Endometrial microvascular endothelial cells (primary cell): Measurements from ENCODE around the gene AFG3L2. TPM values are rescaled to one million over a fixed set of nuclear protein-coding genes. Genes with fewer than 3 reads are reported as not detected.
"Not testable (repeated sequence)": the region's sequence is repeated elsewhere in the genome, so short reads cannot be mapped to it uniquely, and the experiment has no call there.

Experiments used
- in situ Hi-C: cut with HindIII; loops from 2 replicates; pipeline ENCODE4 v1.10.0; 2017; ENCODE audit warnings: low sequenced_read_pairs, low pct_unique_long_range_greater_than_20kb; ENCODE audit errors: inconsistent ontology term
- total RNA-seq: library from RNA; depleted of rRNA; stranded (reverse); fragments of >200 nt; gene quantifications from one replicate; pipeline ENCODE4 v1.2.3, GENCODE V29; 2015; ENCODE audit errors: inconsistent ontology term

AFG3L2 gene
- 50.6 TPM for total RNA-seq

- in situ Hi-C loops: no loop called here
These were observed at the start of gene AFG3L2 for GRCh38 chr18:12376754-12377555. Gene AFG3L2, minus strand, starts transcription at chr18:12377227. Its CDS starts 145 bp downstream, at chr18:12377082.

- in situ Hi-C loops: loop anchor here (10.0 kb wide), 1 partner anchor 181 kb away; no protein-coding TSS in a partner anchor
These were observed 47.2 kb upstream of the AFG3L2 start for GRCh38 chr18:12424252-12424651.

GRCh38 chr18:12423820-12424219 is 46.8 kb upstream of the AFG3L2 start:
- in situ Hi-C loops: loop anchor here (10.0 kb wide), 1 partner anchor 181 kb away; no protein-coding TSS in a partner anchor

DNA sequence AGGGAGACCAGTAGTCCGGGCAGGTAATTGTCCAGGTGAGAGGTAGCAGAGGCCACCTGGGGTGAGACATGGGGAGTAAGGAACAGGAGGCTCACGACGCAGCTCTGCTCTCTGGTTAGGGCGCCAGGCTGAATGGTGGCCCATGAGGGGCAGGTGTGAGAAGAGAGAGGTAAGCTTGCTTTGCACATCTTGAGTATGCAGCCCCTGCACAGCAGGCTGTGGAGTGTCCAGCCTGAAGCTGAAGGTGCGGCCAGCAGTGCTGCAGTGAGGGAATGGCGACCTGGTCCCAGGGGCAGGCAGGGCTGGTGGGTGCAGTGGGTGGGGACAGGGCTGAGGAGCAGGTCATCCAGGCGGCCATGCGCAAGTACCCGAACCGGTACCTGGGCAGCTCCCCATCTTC is 46.4 kb upstream of the AFG3L2 start:
- in situ Hi-C loops: loop anchor here (10.0 kb wide), 1 partner anchor 181 kb away; no protein-coding TSS in a partner anchor

- in situ Hi-C loops: loop anchor here (10.0 kb wide), 1 partner anchor 182 kb away; no protein-coding TSS in a partner anchor
These were observed 45.9 kb upstream of the AFG3L2 start for GRCh38 chr18:12422936-12423335.

DNA sequence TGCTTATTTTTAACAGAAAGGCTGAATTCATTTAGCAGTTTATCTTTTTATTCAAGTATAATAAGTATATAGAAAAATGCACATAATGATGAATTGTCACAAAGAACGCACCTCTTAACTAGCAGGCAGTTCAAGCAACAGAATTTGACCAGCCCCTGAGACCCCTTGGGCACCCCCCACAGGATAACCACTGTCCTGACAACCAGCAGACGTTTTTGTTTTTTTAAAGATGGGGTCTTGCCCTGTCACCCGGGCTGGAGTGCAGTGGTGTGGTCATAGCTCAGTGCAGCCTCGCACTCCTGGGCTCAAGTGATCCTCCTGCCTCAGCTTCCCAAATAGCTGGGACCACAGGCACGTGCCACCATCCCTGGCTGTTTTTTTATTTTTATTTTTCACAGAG is 44.7 kb upstream of the AFG3L2 start:
- in situ Hi-C loops: loop anchor here (10.0 kb wide), 1 partner anchor 183 kb away; no protein-coding TSS in a partner anchor

DNA sequence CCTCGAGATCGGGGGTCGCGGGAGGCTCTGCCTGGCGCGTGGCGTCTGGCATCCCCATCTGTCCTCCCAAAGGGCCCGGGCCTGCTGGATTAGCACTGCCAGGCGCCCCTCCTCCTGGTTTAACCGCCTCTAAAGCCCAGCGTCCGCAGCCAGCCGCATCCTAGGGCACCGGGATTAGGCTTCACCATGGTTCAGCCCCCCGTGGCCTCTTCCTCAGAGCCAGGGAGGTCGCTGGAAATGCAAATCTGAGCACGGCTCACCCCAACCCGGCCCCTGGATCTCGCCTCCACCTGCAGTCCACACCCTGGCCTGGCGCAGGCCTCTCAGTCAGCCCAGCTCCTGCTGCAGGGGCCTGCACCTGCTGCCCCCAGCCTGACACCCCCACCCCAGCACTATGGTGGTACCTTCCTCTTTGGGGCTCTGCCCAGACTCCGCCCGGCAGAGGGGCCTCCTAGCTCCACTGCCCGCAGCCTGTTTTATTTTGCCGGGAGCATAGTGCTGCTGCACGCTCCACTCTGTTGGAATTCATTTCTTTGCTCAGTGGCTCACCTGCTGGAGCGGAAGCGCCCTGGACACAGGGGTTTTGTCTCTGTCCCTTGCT is 43.9 kb upstream of the AFG3L2 start:
- in situ Hi-C loops: loop anchor here (10.0 kb wide), 1 partner anchor 184 kb away; no protein-coding TSS in a partner anchor

DNA sequence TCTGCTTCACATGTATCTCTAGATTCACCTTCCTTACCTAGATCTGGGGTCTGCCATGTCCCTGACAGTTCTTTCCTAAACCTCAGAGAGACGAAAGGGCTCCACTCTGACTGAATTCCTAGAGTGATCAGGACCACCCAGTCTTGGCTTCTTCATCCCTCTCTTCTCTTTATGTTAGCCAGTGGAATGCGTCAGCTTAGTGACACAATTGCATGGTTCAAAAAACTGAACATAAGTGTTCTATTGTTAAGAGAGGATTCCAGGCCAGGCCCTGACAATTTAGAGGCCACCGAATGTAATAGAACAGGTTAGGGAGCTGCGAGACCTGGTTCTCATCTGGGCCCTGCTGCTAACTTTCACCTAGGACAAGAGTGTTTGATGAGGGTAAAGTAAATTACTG is 40.7 kb upstream of the AFG3L2 start:
- in situ Hi-C loops: no loop called here

GRCh38 chr18:12416098-12416729 is 39.2 kb upstream of the AFG3L2 start:
- in situ Hi-C loops: no loop called here

- in situ Hi-C loops: no loop called here
These were observed 34.4 kb upstream of the AFG3L2 start for GRCh38 chr18:12411456-12411855.

DNA sequence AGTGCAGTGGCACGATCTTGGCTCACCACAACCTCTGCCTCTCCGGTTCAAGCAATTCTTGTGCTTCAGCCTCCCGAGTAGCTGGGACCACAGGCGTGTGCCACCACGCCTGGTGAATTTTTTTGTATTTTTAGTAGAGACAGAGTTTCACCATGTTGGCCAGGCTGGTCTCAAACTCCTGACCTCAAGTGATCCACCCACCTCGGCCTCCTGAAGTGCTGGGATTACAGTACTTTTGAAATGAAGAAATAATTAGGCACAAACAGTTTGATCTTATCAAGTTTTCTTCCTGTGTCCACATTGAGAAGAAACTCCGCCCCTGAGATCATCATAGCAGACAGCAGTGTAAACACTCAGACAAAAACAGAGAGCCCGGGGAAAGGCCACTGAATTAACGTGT is 33.7 kb upstream of the AFG3L2 start:
- in situ Hi-C loops: not testable (repeated sequence)

DNA sequence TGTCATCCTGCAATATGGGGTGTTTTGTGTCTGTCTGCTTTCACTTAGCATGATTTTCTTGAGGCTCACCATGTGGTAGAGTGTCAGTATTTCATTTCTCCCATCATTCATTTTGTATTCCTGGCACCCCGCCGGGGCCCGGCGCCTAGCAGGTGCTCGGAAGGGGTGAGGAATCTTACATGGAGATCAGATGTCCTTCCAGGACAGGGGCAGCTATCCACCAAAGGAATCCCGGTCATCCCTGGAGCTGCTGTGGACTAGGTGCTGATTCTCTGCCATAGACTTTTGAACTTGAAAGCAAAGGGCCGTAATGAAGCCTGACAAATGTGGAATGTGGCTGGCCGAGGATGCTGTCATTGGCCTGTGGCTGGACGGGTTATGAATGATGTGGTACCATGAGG is 33.1 kb upstream of the AFG3L2 start:
- in situ Hi-C loops: no loop called here

DNA sequence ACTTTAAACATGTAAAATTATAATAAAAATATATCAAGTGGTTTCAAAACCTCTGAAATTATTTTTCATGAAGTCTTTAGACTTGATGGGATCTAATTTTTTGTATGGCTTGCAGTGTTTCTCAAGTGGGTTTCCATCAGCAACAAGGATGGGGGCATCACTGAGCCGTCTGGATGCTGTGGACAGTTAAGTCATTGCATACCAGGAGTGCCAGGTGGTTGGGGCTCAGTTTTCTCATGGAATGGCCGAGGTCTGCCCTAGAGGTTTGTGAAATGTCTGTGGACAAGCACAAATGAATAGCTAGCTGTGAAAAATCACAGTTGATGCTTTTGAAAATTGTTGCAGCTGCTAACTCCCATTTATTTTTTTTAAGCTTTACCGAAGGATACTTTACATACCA is 32.4 kb upstream of the AFG3L2 start:
- in situ Hi-C loops: no loop called here

GRCh38 chr18:12408247-12408869 is 31.3 kb upstream of the AFG3L2 start:
- in situ Hi-C loops: no loop called here

DNA sequence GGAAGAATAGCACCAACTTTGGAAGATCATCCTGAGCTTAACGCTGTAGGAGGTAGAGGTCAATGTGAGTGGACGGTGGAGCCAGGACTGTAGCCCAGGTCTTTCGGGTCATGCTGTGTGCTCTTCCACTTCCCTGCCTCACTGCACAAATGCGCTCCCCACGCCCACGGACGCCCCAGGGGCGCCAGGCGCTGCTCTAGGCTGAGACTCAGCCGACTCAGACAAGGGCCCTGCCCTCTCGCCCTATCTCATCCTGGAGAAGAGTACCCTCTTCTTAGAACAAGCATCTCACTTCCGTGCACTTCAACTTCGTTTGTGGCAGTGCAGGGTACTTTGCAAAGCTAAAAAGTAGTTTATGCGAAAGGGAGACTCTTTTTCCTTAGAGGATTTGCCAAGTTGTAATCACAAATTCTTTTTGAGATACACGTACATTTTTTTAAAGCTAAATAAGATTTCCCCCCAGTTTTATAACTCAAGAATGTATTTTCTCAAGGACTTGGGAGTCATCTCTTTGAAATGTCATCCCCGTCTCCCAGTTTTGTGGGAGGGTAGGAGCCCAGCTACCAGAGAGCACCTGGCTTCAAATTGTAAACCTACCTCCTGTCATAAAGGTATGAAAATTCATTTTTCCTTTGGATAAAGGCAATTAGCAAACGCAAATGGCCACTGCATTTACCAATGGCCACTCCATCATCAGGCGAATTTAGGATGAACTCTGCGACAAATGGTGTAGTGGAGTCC is 29.5 kb upstream of the AFG3L2 start:
- in situ Hi-C loops: no loop called here

- in situ Hi-C loops: no loop called here
These were observed 28.0 kb upstream of the AFG3L2 start for GRCh38 chr18:12405066-12405465.

DNA sequence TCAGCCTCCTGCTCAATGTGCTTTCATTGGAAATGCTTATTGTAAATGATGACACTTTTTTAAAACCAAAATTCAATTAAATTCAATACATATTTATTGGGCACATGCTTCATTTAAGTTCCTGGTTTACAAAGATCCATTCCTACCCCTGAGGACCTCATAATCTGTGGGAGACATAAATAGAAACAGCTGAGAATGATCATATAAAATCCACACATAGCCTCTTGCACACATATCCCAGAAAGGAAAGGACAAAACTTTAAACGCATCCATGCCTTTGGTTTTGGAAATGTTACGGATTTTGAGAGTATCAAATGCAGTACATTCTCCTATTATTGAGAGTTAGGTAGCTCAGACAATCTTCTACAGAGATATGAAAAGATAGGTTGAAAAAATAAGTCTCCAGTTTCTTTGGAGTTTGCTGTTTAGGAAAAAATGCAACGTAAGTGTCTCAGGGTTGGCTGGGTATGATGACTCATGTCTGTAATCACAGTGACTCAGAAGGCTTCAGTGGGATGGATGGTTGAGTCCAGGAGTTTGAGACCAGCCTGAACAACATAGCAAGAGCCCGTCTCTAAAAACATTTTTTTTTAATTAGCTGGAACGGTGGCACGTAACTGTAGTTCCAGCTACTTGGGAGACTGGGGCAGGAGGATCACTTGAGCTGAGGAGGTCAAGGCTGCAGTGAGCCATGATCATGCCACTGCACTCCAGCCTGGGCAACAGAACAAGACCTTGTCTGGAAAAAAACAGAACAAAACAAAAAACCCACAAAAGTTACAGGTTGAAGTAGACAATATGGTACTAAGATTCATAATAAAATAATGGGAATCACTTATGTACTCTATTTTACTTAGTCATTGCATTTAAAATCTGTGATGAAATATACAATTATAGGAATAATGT is 26.8 kb upstream of the AFG3L2 start:
- in situ Hi-C loops: no loop called here

GRCh38 chr18:12401881-12402280 is 24.9 kb upstream of the AFG3L2 start:
- in situ Hi-C loops: no loop called here
